Measurements from ENCODE around the gene FBXL15.

DNA sequence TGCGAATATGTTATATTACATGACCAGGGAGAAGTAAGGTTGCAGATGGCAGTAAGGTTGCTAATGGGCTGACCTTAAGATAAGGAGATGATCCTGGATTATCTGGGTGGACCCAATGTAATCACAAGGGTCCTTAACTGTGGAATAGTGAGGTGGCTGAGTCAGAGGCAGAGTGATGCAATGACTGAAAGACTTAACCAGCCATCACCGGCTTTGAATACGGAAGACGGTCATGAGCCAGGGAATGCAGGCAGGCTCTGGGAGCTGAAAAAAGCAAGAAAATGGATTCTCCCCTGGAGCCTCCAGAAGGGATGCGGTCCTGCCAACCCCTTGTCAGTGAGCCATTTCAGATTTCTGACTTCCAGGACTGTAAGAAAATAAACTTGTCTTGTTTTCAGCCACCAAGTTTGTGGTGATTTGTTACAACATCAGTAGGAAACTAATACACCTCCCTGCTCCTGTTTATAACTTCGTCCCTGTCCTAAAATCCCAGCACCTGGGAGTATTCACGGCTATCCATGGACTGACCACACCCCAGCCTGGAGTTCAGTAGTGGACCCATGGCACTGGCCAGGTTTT is 35.3 kb downstream of the FBXL15 start:
- TF ChIP-seq, protein P1, sequence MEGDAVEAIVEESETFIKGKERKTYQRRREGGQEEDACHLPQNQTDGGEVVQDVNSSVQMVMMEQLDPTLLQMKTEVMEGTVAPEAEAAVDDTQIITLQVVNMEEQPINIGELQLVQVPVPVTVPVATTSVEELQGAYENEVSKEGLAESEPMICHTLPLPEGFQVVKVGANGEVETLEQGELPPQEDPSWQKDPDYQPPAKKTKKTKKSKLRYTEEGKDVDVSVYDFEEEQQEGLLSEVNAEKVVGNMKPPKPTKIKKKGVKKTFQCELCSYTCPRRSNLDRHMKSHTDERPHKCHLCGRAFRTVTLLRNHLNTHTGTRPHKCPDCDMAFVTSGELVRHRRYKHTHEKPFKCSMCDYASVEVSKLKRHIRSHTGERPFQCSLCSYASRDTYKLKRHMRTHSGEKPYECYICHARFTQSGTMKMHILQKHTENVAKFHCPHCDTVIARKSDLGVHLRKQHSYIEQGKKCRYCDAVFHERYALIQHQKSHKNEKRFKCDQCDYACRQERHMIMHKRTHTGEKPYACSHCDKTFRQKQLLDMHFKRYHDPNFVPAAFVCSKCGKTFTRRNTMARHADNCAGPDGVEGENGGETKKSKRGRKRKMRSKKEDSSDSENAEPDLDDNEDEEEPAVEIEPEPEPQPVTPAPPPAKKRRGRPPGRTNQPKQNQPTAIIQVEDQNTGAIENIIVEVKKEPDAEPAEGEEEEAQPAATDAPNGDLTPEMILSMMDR (IDR thresholded peaks at IDR 0.05; ENCODE audit: low read depth, low read length, poor library complexity, severe bottlenecking), result no peak
- TF ChIP-seq EZH2phosphoT487 (IDR thresholded peaks at IDR 0.05; ENCODE audit: borderline replicate concordance, low read length), result no peak
